Endothelial cell (in vitro differentiated cells): ENCODE data around the gene CARHSP1. TPM values are rescaled to one million over a fixed set of nuclear protein-coding genes. Genes with fewer than 3 reads are reported as not detected.
"Not testable (repeated sequence)": the region's sequence is repeated elsewhere in the genome, so short reads cannot be mapped to it uniquely, and the experiment has no call there.

Source experiments
- DNase-seq: peaks from one replicate; pipeline ENCODE4 v3.0.0; 2021; ENCODE audit warnings: low spot score
- H3K27ac Mint-ChIP-seq: one replicate; pipeline ENCODE4 v1.8.0; 2021; ENCODE audit warnings: mixed read lengths, inconsistent platforms; ENCODE audit not compliant: unreplicated experiment
- H3K27me3 Mint-ChIP-seq: one replicate; pipeline ENCODE4 v1.8.0; 2021; ENCODE audit warnings: mild to moderate bottlenecking, moderate library complexity, mixed read lengths, inconsistent platforms; ENCODE audit not compliant: unreplicated experiment
- H3K36me3 Mint-ChIP-seq: one replicate; pipeline ENCODE4 v1.8.0; 2021; ENCODE audit warnings: mild to moderate bottlenecking, low read depth, mixed read lengths, inconsistent platforms; ENCODE audit not compliant: unreplicated experiment
- H3K4me1 Mint-ChIP-seq: one replicate; pipeline ENCODE4 v1.8.0; 2021; ENCODE audit warnings: mild to moderate bottlenecking, mixed read lengths, inconsistent platforms; ENCODE audit not compliant: unreplicated experiment
- H3K4me3 Mint-ChIP-seq: one replicate; pipeline ENCODE4 v1.8.0; 2021; ENCODE audit warnings: mild to moderate bottlenecking, mixed read lengths, inconsistent platforms; ENCODE audit not compliant: unreplicated experiment
- H3K9me3 Mint-ChIP-seq: one replicate; pipeline ENCODE4 v1.8.0; 2021; ENCODE audit warnings: mixed read lengths, inconsistent platforms; ENCODE audit not compliant: unreplicated experiment
- CTCF ChIP-seq: fragments of 200-600 bp; sonication (generic); IDR thresholded peaks from one replicate; pipeline ENCODE4 v1.5.0; 2021; ENCODE audit warnings: antibody characterized with exemption; ENCODE audit not compliant: unreplicated experiment
- total RNA-seq: library from RNA; stranded (reverse); fragmentation: NEBNext Ultra II Directional; extraction: Animal tissue kit (Norgen Biotek cat#: 25700); gene quantifications from one replicate; pipeline ENCODE4 v1.2.1, GENCODE V29; 2021; ENCODE audit not compliant: unreplicated experiment

Gene CARHSP1
- total RNA-seq, 1 donor from 2014 or later, result 127 TPM

- no peak for DNase-seq
- no peak for TF ChIP-seq CTCF
Measured at GRCh38 chr16:8872071-8872470, 3.3 kb upstream of the CARHSP1 start.

GRCh38 chr16:8869988-8870241 is 1.1 kb upstream of the CARHSP1 start:
- not testable (repeated sequence) for H3K9me3 Mint-ChIP-seq, H3K27ac Mint-ChIP-seq, H3K36me3 Mint-ChIP-seq, DNase-seq, H3K4me3 Mint-ChIP-seq, H3K27me3 Mint-ChIP-seq
- H3K4me1 Mint-ChIP-seq, result peaks cover 24% of the 10 kb centered on the region

More at GRCh38 chr16:8872071-8872470, 3.3 kb upstream of the CARHSP1 start:
- Mint-ChIP-seq H3K4me1 (peaks cover 14% of the 10 kb centered on the region), H3K4me3 (no peak overlapping the region), H3K27me3 (peaks cover 8% of the 10 kb centered on the region), H3K36me3 (peaks cover 5% of the 10 kb centered on the region), H3K27ac (no peak overlapping the region), H3K9me3 (no peaks in the 10 kb centered on the region)

- no peak for DNase-seq
- peaks cover 5% of the 10 kb centered on the region for H3K36me3 Mint-ChIP-seq
- peaks cover 24% of the 10 kb centered on the region for H3K4me1 Mint-ChIP-seq
- peaks cover 10% of the 10 kb centered on the region for H3K27me3 Mint-ChIP-seq
- no peaks in the 10 kb centered on the region for H3K9me3 Mint-ChIP-seq
- H3K4me3 Mint-ChIP-seq, result peak overlapping the region; percentile 92
- peak overlapping the region; percentile 73 for H3K27ac Mint-ChIP-seq
- no peak for TF ChIP-seq CTCF
Measured at GRCh38 chr16:8869212-8869987, 594 bp upstream of the CARHSP1 start.

- H3K9me3 Mint-ChIP-seq, result no peaks in the 10 kb centered on the region
- peak overlapping the region; percentile 98 for H3K4me3 Mint-ChIP-seq
- no peak for DNase-seq
- H3K36me3 Mint-ChIP-seq, result peaks cover 5% of the 10 kb centered on the region
- peak overlapping the region; percentile 89 for H3K27ac Mint-ChIP-seq
- no peak for TF ChIP-seq CTCF
- H3K4me1 Mint-ChIP-seq, result peaks cover 32% of the 10 kb centered on the region
- H3K27me3 Mint-ChIP-seq, result peaks cover 12% of the 10 kb centered on the region
Measured at GRCh38 chr16:8867932-8868415, 832 bp downstream of the CARHSP1 start.

GRCh38 chr16:8867216-8867931 is 1.4 kb downstream of the CARHSP1 start:
- peaks cover 12% of the 10 kb centered on the region for H3K27me3 Mint-ChIP-seq
- TF ChIP-seq CTCF, result no peak
- H3K27ac Mint-ChIP-seq, result peak overlapping the region; percentile 89
- peak overlapping the region; percentile 98 for H3K4me3 Mint-ChIP-seq
- H3K4me1 Mint-ChIP-seq, result peaks cover 32% of the 10 kb centered on the region
- no peak for DNase-seq
- no peaks in the 10 kb centered on the region for H3K9me3 Mint-ChIP-seq
- H3K36me3 Mint-ChIP-seq, result peaks cover 5% of the 10 kb centered on the region
